ENCODE data around the gene PHAF1. TPM values are rescaled to one million over a fixed set of nuclear protein-coding genes. Genes with fewer than 3 reads are reported as not detected.

Gene PHAF1
- total and polyA plus RNA-seq, 9 of the 15 experiments (the other 6 are each of a cell fraction or from before 2014, with no cell fraction given) = 5.1 to 25.4 (median 13.8) TPM

DNA sequence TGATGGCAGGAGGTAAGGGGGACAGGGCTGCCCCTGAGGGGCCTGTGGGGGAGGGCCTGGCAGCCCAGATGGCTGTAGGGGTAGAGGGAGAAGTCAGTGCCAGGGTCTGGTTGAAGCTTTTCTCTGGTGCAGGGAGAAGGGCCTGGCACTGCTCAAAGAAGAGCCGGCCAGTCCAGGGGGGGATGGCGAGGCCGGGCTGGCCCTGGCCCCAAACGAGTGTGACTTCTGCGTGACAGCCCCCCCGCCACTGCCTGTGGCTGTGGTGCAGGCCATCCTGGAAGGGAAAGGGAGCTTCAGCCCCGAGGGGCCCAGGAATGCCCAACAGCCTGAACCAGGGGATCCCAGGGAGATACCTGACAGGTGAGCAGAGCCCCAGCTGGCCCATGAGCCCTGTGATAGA is 57.8 kb downstream of the PHAF1 start:
- H3K27me3 ChIP-seq (ENCODE audit: control insufficient read depth in 2 of 2, insufficient read depth in 2 of 2, low read length in 2 of 2) = no peaks in the 10 kb centered on the region
- WGBS (ENCODE audit: insufficient coverage, low coverage, missing lambda C conversion rate) = 77% methylated on average over 6 of the region's 7 CpGs
- H3K4me1 ChIP-seq (replicated peaks in 1 of 2; ENCODE audit: control insufficient read depth in 2 of 2, insufficient read depth in 2 of 2, low read length in 2 of 2) = peaks cover 28 to 78% of the 10 kb centered on the region in 2 experiments
- no peak overlapping the region for H3K27ac ChIP-seq (ENCODE audit: extremely low read depth, low read depth, low read length)
- 0 out of 4 replicates have a peak overlapping the region, but pooled peaks of 1 of the 2 experiments have one; percentile 14 for H3K9ac ChIP-seq (ENCODE audit: insufficient read depth in 1 of 2, low read depth in 2 of 2, low read length in 2 of 2)
- H3K79me2 ChIP-seq (ENCODE audit: control insufficient read depth, insufficient read depth, low read length) = no peaks in the 10 kb centered on the region; the same call in 2 of the 3 replicates
- intact Hi-C loops (cut with micrococcal nuclease) (no loop called here), in situ Hi-C loops (cut with MboI) (loop anchor here (25.0 kb wide), 1 partner anchor 205 kb away; the partner anchor contains the start of gene CES3)
- H2AFZ ChIP-seq (ENCODE audit: low read depth, low read length) = no peak overlapping the region
- ATAC-seq (no peak), FAIRE-seq (no peak), DNase-seq (ENCODE audit: extremely low read depth in 1 of 4, low spot score in 3 of 4) (no peak)
- CTCF ChIA-PET (ENCODE audit: low intra/inter-chr PET ratio) = no interaction called here
- no peaks in the 10 kb centered on the region for H3K9me1 ChIP-seq (ENCODE audit: control insufficient read depth, insufficient read depth, low read length)
- no peak overlapping the region for H3K4me3 ChIP-seq
- TF ChIP-seq POLR2G (IDR thresholded peaks at IDR 0.05; ENCODE audit: low read depth, low read length) (0 out of 2 replicates have a peak, but pooled peaks have one; percentile 15), ZNF644 (tag; IDR thresholded peaks at IDR 0.05; ENCODE audit: low read depth) (no peak)
- POLR2A ChIA-PET = no interaction called here
- H4K20me1 ChIP-seq (replicated peaks; ENCODE audit: control insufficient read depth, insufficient read depth, low read length) = no peaks in the 10 kb centered on the region
- peaks cover 11% of the 10 kb centered on the region; the same call in 2 of the 3 replicates for H3K36me3 ChIP-seq (ENCODE audit: control insufficient read depth, insufficient read depth, low read length)
- BruUV-seq (replicated peaks) = no TSS peak
- H3K4me2 ChIP-seq (ENCODE audit: insufficient read depth, low read length) = no peak overlapping the region
- no peaks in the 10 kb centered on the region for H3K9me3 ChIP-seq (replicated peaks; ENCODE audit: control insufficient read depth, insufficient read depth, low read depth, low read length)

DNA sequence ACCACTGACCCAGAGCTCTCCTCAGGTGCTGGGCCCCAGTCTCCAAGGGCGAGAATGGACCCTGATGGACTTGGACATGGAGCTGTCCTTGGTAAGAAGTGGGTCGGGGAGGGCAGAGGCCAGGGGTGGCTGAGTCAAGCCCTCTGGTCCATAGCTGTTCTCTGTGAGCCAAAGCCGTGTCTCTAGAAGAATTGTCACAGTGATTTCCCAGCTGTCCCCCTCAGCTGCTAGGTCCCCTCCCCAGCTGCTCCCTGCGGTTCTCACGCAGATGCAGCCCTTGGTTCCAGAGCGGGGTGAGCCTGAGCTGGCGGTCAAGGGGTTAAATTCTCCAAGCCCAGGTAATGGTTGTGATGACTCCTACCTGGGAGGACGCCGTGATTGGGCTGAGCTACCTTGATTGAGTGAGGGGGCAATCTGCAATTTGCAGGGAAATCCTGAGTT is 59.3 kb downstream of the PHAF1 start:
- H3K4me3 ChIP-seq = no peak overlapping the region
- peaks cover 28 to 68% of the 10 kb centered on the region in 2 experiments for H3K4me1 ChIP-seq (replicated peaks in 1 of 2; ENCODE audit: control insufficient read depth in 2 of 2, insufficient read depth in 2 of 2, low read length in 2 of 2)
- no peaks in the 10 kb centered on the region for H3K27me3 ChIP-seq (ENCODE audit: control insufficient read depth in 2 of 2, insufficient read depth in 2 of 2, low read length in 2 of 2)
- no peak overlapping the region for H3K27ac ChIP-seq (ENCODE audit: extremely low read depth, low read depth, low read length)
- DNase-seq (ENCODE audit: extremely low read depth in 1 of 4, low spot score in 3 of 4) = no peak
- peaks cover 8% of the 10 kb centered on the region; the same call in 2 of the 3 replicates for H3K36me3 ChIP-seq (ENCODE audit: control insufficient read depth, insufficient read depth, low read length)
- H3K9ac ChIP-seq (ENCODE audit: insufficient read depth in 1 of 2, low read depth in 2 of 2, low read length in 2 of 2) = peak overlapping the region in 1 of 2 experiments; percentile 79; a peak in 1 of 4 replicates
- H2AFZ ChIP-seq (ENCODE audit: low read depth, low read length) = no peak overlapping the region
- ChIA-PET POLR2A (interaction anchor here (0.6 to 1.2 kb wide), 3 partner anchors 8 to 204 kb away, joined by 3 to 4 read pairs (median 3); no protein-coding TSS in a partner anchor), CTCF (ENCODE audit: low intra/inter-chr PET ratio) (interaction anchor here (0.9 kb wide), 1 partner anchor 191 kb away, joined by 3 read pairs; no protein-coding TSS in a partner anchor)
- no peaks in the 10 kb centered on the region for H3K9me1 ChIP-seq (ENCODE audit: control insufficient read depth, insufficient read depth, low read length)
- H3K79me2 ChIP-seq (ENCODE audit: control insufficient read depth, insufficient read depth, low read length) = no peaks in the 10 kb centered on the region; the same call in 2 of the 3 replicates
- no TSS peak for BruUV-seq (replicated peaks)
- no peaks in the 10 kb centered on the region for H4K20me1 ChIP-seq (replicated peaks; ENCODE audit: control insufficient read depth, insufficient read depth, low read length)
- 66% methylated on average over 9 of the region's 9 CpGs for WGBS (ENCODE audit: insufficient coverage, low coverage, missing lambda C conversion rate)
- in situ Hi-C loops (cut with MboI) (loop anchor here (25.0 kb wide), 1 partner anchor 207 kb away; the partner anchor contains the start of gene CES3), intact Hi-C loops (cut with micrococcal nuclease) (no loop called here)
- no peak for ATAC-seq
- peak overlapping the region; percentile 92; the same call in 1 of the 2 replicates for H3K4me2 ChIP-seq (ENCODE audit: insufficient read depth, low read length)
- no peaks in the 10 kb centered on the region for H3K9me3 ChIP-seq (replicated peaks; ENCODE audit: control insufficient read depth, insufficient read depth, low read depth, low read length)
- no peak for FAIRE-seq
- TF ChIP-seq, protein P1, sequence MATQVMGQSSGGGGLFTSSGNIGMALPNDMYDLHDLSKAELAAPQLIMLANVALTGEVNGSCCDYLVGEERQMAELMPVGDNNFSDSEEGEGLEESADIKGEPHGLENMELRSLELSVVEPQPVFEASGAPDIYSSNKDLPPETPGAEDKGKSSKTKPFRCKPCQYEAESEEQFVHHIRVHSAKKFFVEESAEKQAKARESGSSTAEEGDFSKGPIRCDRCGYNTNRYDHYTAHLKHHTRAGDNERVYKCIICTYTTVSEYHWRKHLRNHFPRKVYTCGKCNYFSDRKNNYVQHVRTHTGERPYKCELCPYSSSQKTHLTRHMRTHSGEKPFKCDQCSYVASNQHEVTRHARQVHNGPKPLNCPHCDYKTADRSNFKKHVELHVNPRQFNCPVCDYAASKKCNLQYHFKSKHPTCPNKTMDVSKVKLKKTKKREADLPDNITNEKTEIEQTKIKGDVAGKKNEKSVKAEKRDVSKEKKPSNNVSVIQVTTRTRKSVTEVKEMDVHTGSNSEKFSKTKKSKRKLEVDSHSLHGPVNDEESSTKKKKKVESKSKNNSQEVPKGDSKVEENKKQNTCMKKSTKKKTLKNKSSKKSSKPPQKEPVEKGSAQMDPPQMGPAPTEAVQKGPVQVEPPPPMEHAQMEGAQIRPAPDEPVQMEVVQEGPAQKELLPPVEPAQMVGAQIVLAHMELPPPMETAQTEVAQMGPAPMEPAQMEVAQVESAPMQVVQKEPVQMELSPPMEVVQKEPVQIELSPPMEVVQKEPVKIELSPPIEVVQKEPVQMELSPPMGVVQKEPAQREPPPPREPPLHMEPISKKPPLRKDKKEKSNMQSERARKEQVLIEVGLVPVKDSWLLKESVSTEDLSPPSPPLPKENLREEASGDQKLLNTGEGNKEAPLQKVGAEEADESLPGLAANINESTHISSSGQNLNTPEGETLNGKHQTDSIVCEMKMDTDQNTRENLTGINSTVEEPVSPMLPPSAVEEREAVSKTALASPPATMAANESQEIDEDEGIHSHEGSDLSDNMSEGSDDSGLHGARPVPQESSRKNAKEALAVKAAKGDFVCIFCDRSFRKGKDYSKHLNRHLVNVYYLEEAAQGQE (IDR thresholded peaks at IDR 0.05; ENCODE audit: borderline replicate concordance) = peak; percentile 58
- TF ChIP-seq, protein P1 (CRISPR knock-in tag; IDR thresholded peaks at IDR 0.05; ENCODE audit: low read depth) = no peak
- TF ChIP-seq, protein P2, sequence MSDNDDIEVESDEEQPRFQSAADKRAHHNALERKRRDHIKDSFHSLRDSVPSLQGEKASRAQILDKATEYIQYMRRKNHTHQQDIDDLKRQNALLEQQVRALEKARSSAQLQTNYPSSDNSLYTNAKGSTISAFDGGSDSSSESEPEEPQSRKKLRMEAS (CRISPR knock-in tag; IDR thresholded peaks at IDR 0.05) = 0 out of 2 replicates have a peak, but pooled peaks have one; percentile 42
- TF ChIP-seq SNIP1 (IDR thresholded peaks at IDR 0.05; ENCODE audit: low read depth) = no peak

Data from K562 (cell line).